K562 (cell line): Measurements from ENCODE around the gene TBC1D3B.

Source experiments
- CEBPB ChIP-seq: fragments of 450-650 bp; IDR thresholded peaks from 2 replicates; pipeline ENCODE4 v1.6.1; 2016; ENCODE audit warnings: missing genetic modification characterization, missing compliant biosample characterization
- CHCHD3 ChIP-seq: fragments of 250-450 bp; sonication (Bioruptor Pico); IDR thresholded peaks from 2 replicates; pipeline ENCODE4 v2.1.2; 2022; ENCODE audit warnings: mild to moderate bottlenecking
- EZH2 ChIP-seq: IDR thresholded peaks from 2 replicates; pipeline ENCODE4 v1.6.1; 2012; ENCODE audit warnings: low read depth, mild to moderate bottlenecking, inconsistent platforms, low read length, borderline replicate concordance
- FOS ChIP-seq: IDR thresholded peaks from 3 replicates; pipeline ENCODE4 v1.6.1; 2011; ENCODE audit not compliant: insufficient read length; ENCODE audit errors: extremely low read depth
- NR2C1 ChIP-seq, 2 experiments: fragments of 450-650 bp; IDR thresholded peaks; 2 replicates each; pipeline ENCODE4 v1.6.1; 2017; ENCODE audit warnings: mild to moderate bottlenecking in 2 of 2, antibody characterized with exemption in 1 of 2, inconsistent platforms in 1 of 2, missing compliant biosample characterization in 1 of 2, missing genetic modification characterization in 1 of 2
- POLR2A ChIP-seq: fragments of 450-650 bp; conservative IDR thresholded peaks from 2 replicates; pipeline ENCODE4 v1.6.1; 2016
- RBM14 ChIP-seq: fragments of 200-400 bp; formaldehyde crosslinking; IDR thresholded peaks from 2 replicates; pipeline ENCODE4 v1.6.1; 2018; ENCODE audit warnings: low read depth, mild to moderate bottlenecking, low read length, moderate library complexity, borderline replicate concordance; ENCODE audit not compliant: insufficient read depth
- SIN3A ChIP-seq, 2 experiments: fragments of 150-350 bp in 1 of 2; IDR thresholded peaks; 2 replicates each; pipeline ENCODE4 v1.6.1; 2011 to 2016; ENCODE audit warnings: borderline replicate concordance in 2 of 2, low read depth in 2 of 2, low read length in 2 of 2, mild to moderate bottlenecking in 2 of 2, moderate library complexity in 2 of 2; ENCODE audit not compliant: control insufficient read depth in 1 of 2
- TARDBP ChIP-seq: fragments of 450-650 bp; IDR thresholded peaks from 2 replicates; pipeline ENCODE4 v1.6.1; 2016
- TBP ChIP-seq: optimal IDR thresholded peaks from 2 replicates; pipeline ENCODE3; 2011; ENCODE audit warnings: low read depth, low read length, improper control_type of control experiment
- ZNF3 ChIP-seq: fragments of 250-450 bp; sonication (Bioruptor Pico); IDR thresholded peaks from 2 replicates; pipeline ENCODE4 v1.5.0; 2021; ENCODE audit warnings: mild to moderate bottlenecking, moderate library complexity

DNA sequence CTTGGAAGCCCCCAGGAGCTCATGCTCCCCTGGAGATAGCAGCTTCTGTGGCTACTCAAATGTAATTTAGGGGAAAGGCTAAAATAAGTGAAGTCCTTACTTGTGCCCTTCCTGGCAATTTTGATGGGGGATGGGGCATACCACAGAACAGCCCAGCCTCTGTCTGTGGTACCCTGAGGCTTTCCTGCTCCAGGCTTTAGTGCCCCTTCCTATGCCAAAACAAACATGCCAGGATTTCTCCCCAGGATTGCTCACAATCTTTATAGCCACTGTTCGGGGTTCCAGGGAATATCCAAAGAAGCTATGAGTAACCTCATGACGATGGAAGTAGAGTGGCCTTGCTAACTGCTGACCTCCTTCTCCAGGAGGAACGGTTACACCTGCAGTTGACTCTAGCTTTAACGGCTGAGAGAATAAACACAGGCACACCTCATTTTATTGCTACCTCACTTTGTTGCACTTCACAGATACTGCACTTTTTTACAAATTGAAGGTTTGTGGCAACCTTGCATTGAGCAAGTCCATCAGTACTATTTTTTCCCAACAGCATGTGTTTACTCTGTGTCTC lies 47.9 kb downstream of the TBC1D3B start:
- TF ChIP-seq FOS (no peak), RBM14 (no peak), TBP (no peak), NR2C1 (IDR thresholded peaks at IDR 0.05) (no peak), NR2C1 (tag; IDR thresholded peaks at IDR 0.05) (no peak), POLR2A (no peak), ZNF3 (CRISPR knock-in tag) (no peak), EZH2 (no peak), CEBPB (tag) (no peak), TARDBP (no peak), SIN3A (IDR thresholded peaks at IDR 0.05; ENCODE audit: borderline replicate concordance in 2 of 2, control insufficient read depth in 1 of 2, low read depth in 2 of 2, low read length in 2 of 2) (no peak), CHCHD3 (CRISPR knock-in tag) (no peak)
